A673 (cell line): Measurements from ENCODE around the gene ZNF705A. TPM values are rescaled to one million over a fixed set of nuclear protein-coding genes. Genes with fewer than 3 reads are reported as not detected.
"Not testable (repeated sequence)": the region's sequence is repeated elsewhere in the genome, so short reads cannot be mapped to it uniquely, and the experiment has no call there.

Experiments used
- BruUV-seq: library from RNA; stranded (reverse); fragments of 400-500 nt; replicated peaks from 2 replicates; lab custom pipeline; 2021; lab: Mats Ljungman, UMichigan
- CTCF ChIA-PET: fragments of 300-600 bp; sonication (Branson Sonifier 250); formaldehyde crosslinking; loops from one replicate; lab custom pipeline; 2022; ENCODE audit warnings: antibody characterized with exemption; lab: Charles Lee
- POLR2A ChIA-PET: fragments of 300-600 bp; sonication (Branson Sonifier 250); formaldehyde crosslinking; loops from one replicate; lab custom pipeline; 2022; ENCODE audit warnings: antibody characterized with exemption; ENCODE audit not compliant: low non-redundant PET; lab: Charles Lee
- DNase-seq: peaks from one replicate; pipeline ENCODE4 v3.0.0-alpha.2; 2015; ENCODE audit warnings: low spot score
- H3K27ac ChIP-seq: fragments of 200-600 bp; sonication (generic); 2 replicates; pipeline ENCODE4 v1.5.1; 2016; ENCODE audit warnings: mixed run types, low read depth, mild to moderate bottlenecking, mixed read lengths, antibody characterized with exemption, low read length; ENCODE audit not compliant: poor library complexity, severe bottlenecking
- H3K27me3 ChIP-seq: fragments of 200-600 bp; sonication (generic); replicated peaks from 2 replicates; pipeline ENCODE4 v1.6.1; 2017; ENCODE audit warnings: mixed run types, low read depth, mild to moderate bottlenecking, mixed read lengths, antibody characterized with exemption, low read length; ENCODE audit not compliant: insufficient read depth, poor library complexity
- H3K36me3 ChIP-seq: fragments of 200-600 bp; sonication (generic); 2 replicates; pipeline ENCODE4 v1.6.1; 2016; ENCODE audit warnings: mixed run types, mild to moderate bottlenecking, mixed read lengths, antibody characterized with exemption, low read length; ENCODE audit not compliant: insufficient read depth, poor library complexity, severe bottlenecking
- H3K4me1 ChIP-seq: fragments of 200-600 bp; sonication (generic); 2 replicates; pipeline ENCODE4 v1.6.1; 2017; ENCODE audit warnings: mixed run types, mild to moderate bottlenecking, mixed read lengths, antibody characterized with exemption, low read length; ENCODE audit not compliant: insufficient read depth, poor library complexity, severe bottlenecking
- H3K4me3 ChIP-seq: fragments of 200-600 bp; sonication (generic); 2 replicates; pipeline ENCODE4 v1.5.1; 2016; ENCODE audit warnings: low read depth, mixed run types, mild to moderate bottlenecking, mixed read lengths, low read length; ENCODE audit not compliant: poor library complexity, severe bottlenecking
- H3K9me3 ChIP-seq: fragments of 200-600 bp; sonication (generic); 2 replicates; pipeline ENCODE4 v1.6.1; 2016; ENCODE audit warnings: mixed run types, low read depth, mild to moderate bottlenecking, mixed read lengths, antibody characterized with exemption, low read length; ENCODE audit not compliant: poor library complexity, severe bottlenecking
- CTCF ChIP-seq: fragments of 300-800, 200-600 bp; sonication (generic); conservative IDR thresholded peaks from 2 replicates; pipeline ENCODE4 v1.5.1; 2017; ENCODE audit warnings: low read depth, mild to moderate bottlenecking, antibody characterized with exemption, low read length, moderate library complexity, mixed read lengths
- EZH2 ChIP-seq: fragments of 200-600 bp; sonication (generic); IDR thresholded peaks from 2 replicates; pipeline ENCODE4 v1.6.1; 2017; ENCODE audit warnings: borderline replicate concordance, low read depth, mild to moderate bottlenecking, mixed read lengths, antibody characterized with exemption, low read length; ENCODE audit not compliant: poor library complexity, severe bottlenecking
- intact Hi-C: fragments of 100-400 bp; cut with micrococcal nuclease; formaldehyde crosslinking; loops from one replicate; pipeline ENCODE4 v1.10.0; 2022; ENCODE audit not compliant: unreplicated experiment
- total RNA-seq: library from RNA; stranded (reverse); gene quantifications from 2 replicates; pipeline ENCODE4 v1.2.3, GENCODE V29; 2021

ZNF705A gene
- total RNA-seq, 1 experiment from 2014 or later = not detected

GRCh38 chr12:8134398-8134930 lies 22.4 kb upstream of the ZNF705A start:
- H3K27ac ChIP-seq, POLR2A ChIA-PET, H3K4me3 ChIP-seq, intact Hi-C loops, H3K9me3 ChIP-seq, BruUV-seq, H3K27me3 ChIP-seq, CTCF ChIA-PET, DNase-seq, H3K4me1 ChIP-seq, H3K36me3 ChIP-seq: not testable (repeated sequence)

GRCh38 chr12:8141647-8142046 lies 15.2 kb upstream of the ZNF705A start:
- H3K36me3 ChIP-seq, DNase-seq, BruUV-seq, CTCF ChIA-PET, H3K27ac ChIP-seq, POLR2A ChIA-PET, H3K27me3 ChIP-seq, intact Hi-C loops, H3K9me3 ChIP-seq, H3K4me1 ChIP-seq, H3K4me3 ChIP-seq: not testable (repeated sequence)

GRCh38 chr12:8143261-8143660 lies 13.6 kb upstream of the ZNF705A start:
- Histone ChIP-seq H3K4me3 (no peak overlapping the region), H3K27me3 (no peaks in the 10 kb centered on the region), H3K9me3 (no peaks in the 10 kb centered on the region), H3K36me3 (no peaks in the 10 kb centered on the region), H3K4me1 (no peaks in the 10 kb centered on the region), H3K27ac (no peak overlapping the region)
- BruUV-seq = no TSS peak
- no peak for TF ChIP-seq EZH2
- TF ChIP-seq CTCF = no peak
- ChIA-PET CTCF (no interaction called here), POLR2A (no interaction called here)
- intact Hi-C loops = no loop called here
- DNase-seq = no peak

GRCh38 chr12:8145754-8146441 lies 10.9 kb upstream of the ZNF705A start:
- DNase-seq = peak; percentile 26
- ChIA-PET CTCF (no interaction called here), POLR2A (no interaction called here)
- no peak for TF ChIP-seq EZH2
- no peak for TF ChIP-seq CTCF
- Histone ChIP-seq H3K4me1 (no peaks in the 10 kb centered on the region), H3K27ac (no peak overlapping the region), H3K27me3 (no peaks in the 10 kb centered on the region), H3K9me3 (no peaks in the 10 kb centered on the region), H3K36me3 (no peaks in the 10 kb centered on the region), H3K4me3 (no peak overlapping the region)
- intact Hi-C loops = no loop called here
- BruUV-seq = no TSS peak
